HEK293 (cell line): Measurements from ENCODE around the gene TBPL1.

Experiments used
- CTCF ChIA-PET: fragments of 350-600 bp; formaldehyde crosslinking; extraction: SDS; loops from one replicate; lab custom pipeline; 2021; ENCODE audit warnings: antibody characterized with exemption; lab: Yijun Ruan, JAX
- POLR2A ChIA-PET: fragments of 300-600 bp; formaldehyde crosslinking; extraction: SDS; loops from one replicate; lab custom pipeline; 2020; ENCODE audit warnings: antibody characterized with exemption, inconsistent platforms; lab: Yijun Ruan, JAX
- H3K27ac ChIP-seq: fragments of 200-500 bp; sonication (Bioruptor generic); 2 replicates; pipeline ENCODE4 v1.5.1; 2014; ENCODE audit warnings: low read depth, low read length, control low read depth, inconsistent platforms; ENCODE audit errors: extremely low read depth
- H3K36me3 ChIP-seq, 2 experiments: fragments of 200-500 bp in 1 of 2; sonication (Bioruptor generic) in 1 of 2; 1 replicate in 1 of 2; 2 replicates in 1 of 2; pipeline ENCODE4 v1.5.1; 2014 to 2017; ENCODE audit warnings: inconsistent platforms in 2 of 2, low read length in 2 of 2; ENCODE audit not compliant: control insufficient read depth in 2 of 2, insufficient read depth in 1 of 2
- H3K4me1 ChIP-seq: fragments of 200-500 bp; sonication (Bioruptor generic); 2 replicates; pipeline ENCODE4 v1.5.1; 2014; ENCODE audit warnings: mild to moderate bottlenecking, low read length, inconsistent platforms; ENCODE audit not compliant: control insufficient read depth, insufficient read depth
- H3K4me3 ChIP-seq: 2 replicates; pipeline ENCODE4 v1.5.1; 2011; ENCODE audit warnings: low read depth, mild to moderate bottlenecking, control low read depth, low read length, moderate library complexity
- H3K9me3 ChIP-seq: fragments of 200-500 bp; sonication (Bioruptor generic); 2 replicates; pipeline ENCODE4 v1.5.1; 2014; ENCODE audit warnings: low read depth, low read length, inconsistent platforms; ENCODE audit not compliant: control insufficient read depth, insufficient read depth
- IKZF3 ChIP-seq: fragments of 450-650 bp; IDR thresholded peaks from 2 replicates; pipeline ENCODE4 v1.5.0; 2018; ENCODE audit warnings: missing biosample characterization, mild to moderate bottlenecking, missing genetic modification characterization, moderate library complexity
- REPIN1 ChIP-seq: fragments of 450-650 bp; formaldehyde crosslinking; IDR thresholded peaks from 2 replicates; pipeline ENCODE4 v1.5.1; 2017; ENCODE audit warnings: missing biosample characterization, missing genetic modification characterization, low read depth
- YY1 ChIP-seq: fragments of 450-650 bp; formaldehyde crosslinking; IDR thresholded peaks from 2 replicates; pipeline ENCODE4 v1.5.1; 2018; ENCODE audit warnings: missing biosample characterization, missing genetic modification characterization
- ZBTB26 ChIP-seq: fragments of 450-650 bp; formaldehyde crosslinking; optimal IDR thresholded peaks from 2 replicates; pipeline ENCODE3; 2016; ENCODE audit warnings: missing biosample characterization, mild to moderate bottlenecking, missing genetic modification characterization
- ZFP3 ChIP-seq: fragments of 450-650 bp; formaldehyde crosslinking; IDR thresholded peaks from 2 replicates; pipeline ENCODE4 v1.5.1; 2016; ENCODE audit warnings: low read depth, missing biosample characterization, missing genetic modification characterization
- ZFP41 ChIP-seq: fragments of 450-650 bp; formaldehyde crosslinking; IDR thresholded peaks from 2 replicates; pipeline ENCODE4 v1.5.1; 2016; ENCODE audit warnings: missing biosample characterization, missing genetic modification characterization, borderline replicate concordance
- ZIC2 ChIP-seq: fragments of 450-650 bp; formaldehyde crosslinking; IDR thresholded peaks from 2 replicates; pipeline ENCODE4 v1.5.1; 2016; ENCODE audit warnings: missing biosample characterization, missing genetic modification characterization
- ZNF362 ChIP-seq: fragments of 450-650 bp; formaldehyde crosslinking; IDR thresholded peaks from 2 replicates; pipeline ENCODE4 v1.5.1; 2016; ENCODE audit warnings: missing biosample characterization, missing genetic modification characterization
- ZNF433 ChIP-seq: fragments of 450-650 bp; formaldehyde crosslinking; IDR thresholded peaks from 2 replicates; pipeline ENCODE4 v1.5.1; 2016; ENCODE audit warnings: missing biosample characterization, missing genetic modification characterization, low read depth
- ZNF704 ChIP-seq: fragments of 450-650 bp; formaldehyde crosslinking; IDR thresholded peaks from 2 replicates; pipeline ENCODE4 v1.5.1; 2016; ENCODE audit warnings: missing biosample characterization, missing genetic modification characterization
- ZNF837 ChIP-seq: fragments of 450-650 bp; formaldehyde crosslinking; IDR thresholded peaks from 2 replicates; pipeline ENCODE4 v1.5.1; 2016; ENCODE audit warnings: missing biosample characterization, missing genetic modification characterization
- ZSCAN16 ChIP-seq: fragments of 450-650 bp; formaldehyde crosslinking; IDR thresholded peaks from 2 replicates; pipeline ENCODE4 v1.5.1; 2016; ENCODE audit warnings: missing biosample characterization, missing genetic modification characterization
- ZXDB ChIP-seq: fragments of 450-650 bp; formaldehyde crosslinking; IDR thresholded peaks from 2 replicates; pipeline ENCODE4 v1.5.1; 2016; ENCODE audit warnings: missing biosample characterization, missing genetic modification characterization
- TF ChIP-seq, protein P1 (sequence below): fragments of 450-650 bp; formaldehyde crosslinking; IDR thresholded peaks from 2 replicates; pipeline ENCODE4 v1.5.1; 2016; ENCODE audit warnings: missing biosample characterization, missing genetic modification characterization
- TF ChIP-seq, protein P2 (sequence below): fragments of 450-650 bp; formaldehyde crosslinking; IDR thresholded peaks from 2 replicates; pipeline ENCODE4 v1.5.1; 2016; ENCODE audit warnings: missing biosample characterization, missing genetic modification characterization
- TF ChIP-seq, protein P3 (sequence below): fragments of 450-650 bp; formaldehyde crosslinking; conservative IDR thresholded peaks from 2 replicates; pipeline ENCODE4 v1.5.1; 2016; ENCODE audit warnings: low read depth, missing biosample characterization, missing genetic modification characterization

Gene TBPL1

GRCh38 chr6:133967347-133967746, 14.3 kb downstream of the TBPL1 start:
- CTCF ChIA-PET: interaction anchor here (0.8 to 4.4 kb wide), 5 partner anchors 11 to 143 kb away, joined by 3 to 27 read pairs (median 5); no protein-coding TSS in a partner anchor
- Histone ChIP-seq H3K4me1 (peaks cover 17% of the 10 kb centered on the region), H3K9me3 (no peaks in the 10 kb centered on the region), H3K36me3 (no peaks in the 10 kb centered on the region), H3K4me3 (no peak overlapping the region), H3K27ac (no peak overlapping the region)
- POLR2A ChIA-PET: interaction anchor here (0.7 kb wide), 1 partner anchor 9 kb away, joined by 3 read pairs; no protein-coding TSS in a partner anchor
- TF ChIP-seq ZSCAN16 (tag by site-specific recombination) (no peak), ZFP41 (tag by site-specific recombination) (no peak), ZIC2 (tag by site-specific recombination) (no peak), ZXDB (tag by site-specific recombination) (no peak), ZNF837 (tag by site-specific recombination) (no peak), ZFP3 (tag by site-specific recombination) (no peak), ZBTB26 (tag by site-specific recombination) (no peak), ZNF362 (tag by site-specific recombination) (no peak), REPIN1 (tag by site-specific recombination) (no peak), ZNF704 (tag by site-specific recombination) (no peak), IKZF3 (tag by site-specific recombination) (no peak), YY1 (no peak), ZNF433 (tag by site-specific recombination) (no peak)
- TF ChIP-seq, protein P1, sequence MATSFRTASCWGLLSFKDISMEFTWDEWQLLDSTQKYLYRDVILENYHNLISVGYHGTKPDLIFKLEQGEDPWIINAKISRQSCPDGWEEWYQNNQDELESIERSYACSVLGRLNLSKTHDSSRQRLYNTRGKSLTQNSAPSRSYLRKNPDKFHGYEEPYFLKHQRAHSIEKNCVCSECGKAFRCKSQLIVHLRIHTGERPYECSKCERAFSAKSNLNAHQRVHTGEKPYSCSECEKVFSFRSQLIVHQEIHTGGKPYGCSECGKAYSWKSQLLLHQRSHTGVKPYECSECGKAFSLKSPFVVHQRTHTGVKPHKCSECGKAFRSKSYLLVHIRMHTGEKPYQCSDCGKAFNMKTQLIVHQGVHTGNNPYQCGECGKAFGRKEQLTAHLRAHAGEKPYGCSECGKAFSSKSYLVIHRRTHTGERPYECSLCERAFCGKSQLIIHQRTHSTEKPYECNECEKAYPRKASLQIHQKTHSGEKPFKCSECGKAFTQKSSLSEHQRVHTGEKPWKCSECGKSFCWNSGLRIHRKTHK (tag by site-specific recombination): no peak
- TF ChIP-seq, protein P2, sequence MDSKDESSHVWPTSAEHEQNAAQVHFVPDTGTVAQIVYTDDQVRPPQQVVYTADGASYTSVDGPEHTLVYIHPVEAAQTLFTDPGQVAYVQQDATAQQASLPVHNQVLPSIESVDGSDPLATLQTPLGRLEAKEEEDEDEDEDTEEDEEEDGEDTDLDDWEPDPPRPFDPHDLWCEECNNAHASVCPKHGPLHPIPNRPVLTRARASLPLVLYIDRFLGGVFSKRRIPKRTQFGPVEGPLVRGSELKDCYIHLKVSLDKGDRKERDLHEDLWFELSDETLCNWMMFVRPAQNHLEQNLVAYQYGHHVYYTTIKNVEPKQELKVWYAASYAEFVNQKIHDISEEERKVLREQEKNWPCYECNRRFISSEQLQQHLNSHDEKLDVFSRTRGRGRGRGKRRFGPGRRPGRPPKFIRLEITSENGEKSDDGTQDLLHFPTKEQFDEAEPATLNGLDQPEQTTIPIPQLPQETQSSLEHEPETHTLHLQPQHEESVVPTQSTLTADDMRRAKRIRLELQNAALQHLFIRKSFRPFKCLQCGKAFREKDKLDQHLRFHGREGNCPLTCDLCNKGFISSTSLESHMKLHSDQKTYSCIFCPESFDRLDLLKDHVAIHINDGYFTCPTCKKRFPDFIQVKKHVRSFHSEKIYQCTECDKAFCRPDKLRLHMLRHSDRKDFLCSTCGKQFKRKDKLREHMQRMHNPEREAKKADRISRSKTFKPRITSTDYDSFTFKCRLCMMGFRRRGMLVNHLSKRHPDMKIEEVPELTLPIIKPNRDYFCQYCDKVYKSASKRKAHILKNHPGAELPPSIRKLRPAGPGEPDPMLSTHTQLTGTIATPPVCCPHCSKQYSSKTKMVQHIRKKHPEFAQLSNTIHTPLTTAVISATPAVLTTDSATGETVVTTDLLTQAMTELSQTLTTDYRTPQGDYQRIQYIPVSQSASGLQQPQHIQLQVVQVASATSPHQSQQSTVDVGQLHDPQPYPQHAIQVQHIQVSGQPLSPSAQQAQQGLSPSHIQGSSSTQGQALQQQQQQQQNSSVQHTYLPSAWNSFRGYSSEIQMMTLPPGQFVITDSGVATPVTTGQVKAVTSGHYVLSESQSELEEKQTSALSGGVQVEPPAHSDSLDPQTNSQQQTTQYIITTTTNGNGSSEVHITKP (tag by site-specific recombination): no peak
- TF ChIP-seq, protein P3, sequence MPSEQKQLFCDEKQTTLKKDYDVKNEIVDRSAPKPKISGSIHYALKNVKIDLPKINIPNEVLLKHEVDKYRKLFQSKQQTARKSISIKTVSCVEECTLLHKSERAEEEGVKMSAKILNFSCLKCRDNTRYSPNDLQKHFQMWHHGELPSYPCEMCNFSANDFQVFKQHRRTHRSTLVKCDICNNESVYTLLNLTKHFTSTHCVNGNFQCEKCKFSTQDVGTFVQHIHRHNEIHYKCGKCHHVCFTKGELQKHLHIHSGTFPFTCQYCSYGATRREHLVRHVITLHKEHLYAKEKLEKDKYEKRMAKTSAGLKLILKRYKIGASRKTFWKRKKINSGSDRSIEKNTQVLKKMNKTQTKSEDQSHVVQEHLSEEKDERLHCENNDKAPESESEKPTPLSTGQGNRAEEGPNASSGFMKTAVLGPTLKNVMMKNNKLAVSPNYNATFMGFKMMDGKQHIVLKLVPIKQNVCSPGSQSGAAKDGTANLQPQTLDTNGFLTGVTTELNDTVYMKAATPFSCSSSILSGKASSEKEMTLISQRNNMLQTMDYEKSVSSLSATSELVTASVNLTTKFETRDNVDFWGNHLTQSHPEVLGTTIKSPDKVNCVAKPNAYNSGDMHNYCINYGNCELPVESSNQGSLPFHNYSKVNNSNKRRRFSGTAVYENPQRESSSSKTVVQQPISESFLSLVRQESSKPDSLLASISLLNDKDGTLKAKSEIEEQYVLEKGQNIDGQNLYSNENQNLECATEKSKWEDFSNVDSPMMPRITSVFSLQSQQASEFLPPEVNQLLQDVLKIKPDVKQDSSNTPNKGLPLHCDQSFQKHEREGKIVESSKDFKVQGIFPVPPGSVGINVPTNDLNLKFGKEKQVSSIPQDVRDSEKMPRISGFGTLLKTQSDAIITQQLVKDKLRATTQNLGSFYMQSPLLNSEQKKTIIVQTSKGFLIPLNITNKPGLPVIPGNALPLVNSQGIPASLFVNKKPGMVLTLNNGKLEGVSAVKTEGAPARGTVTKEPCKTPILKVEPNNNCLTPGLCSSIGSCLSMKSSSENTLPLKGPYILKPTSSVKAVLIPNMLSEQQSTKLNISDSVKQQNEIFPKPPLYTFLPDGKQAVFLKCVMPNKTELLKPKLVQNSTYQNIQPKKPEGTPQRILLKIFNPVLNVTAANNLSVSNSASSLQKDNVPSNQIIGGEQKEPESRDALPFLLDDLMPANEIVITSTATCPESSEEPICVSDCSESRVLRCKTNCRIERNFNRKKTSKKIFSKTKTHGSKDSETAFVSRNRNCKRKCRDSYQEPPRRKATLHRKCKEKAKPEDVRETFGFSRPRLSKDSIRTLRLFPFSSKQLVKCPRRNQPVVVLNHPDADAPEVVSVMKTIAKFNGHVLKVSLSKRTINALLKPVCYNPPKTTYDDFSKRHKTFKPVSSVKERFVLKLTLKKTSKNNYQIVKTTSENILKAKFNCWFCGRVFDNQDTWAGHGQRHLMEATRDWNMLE (tag by site-specific recombination): no peak
